Ascending aorta (tissue), 2 donors: Measurements from ENCODE around the gene CCNB1IP1. TPM values are rescaled to one million over a fixed set of nuclear protein-coding genes. Genes with fewer than 3 reads are reported as not detected.
A peak's percentile ranks its signal among the peaks of the same experiment; 100 is the strongest.

ENCODE experiments used
- DNase-seq, 2 donors: peaks; one replicate each; pipeline ENCODE4 v3.0.0-alpha.2; 2019; ENCODE audit warnings: low spot score in 2 of 2
- H3K27ac ChIP-seq, 2 donors: fragments of 200-600 bp; sonication (generic); one replicate each; pipeline ENCODE4 v1.5.1; 2016 to 2017; ENCODE audit warnings: mild to moderate bottlenecking in 1 of 2
- H3K27me3 ChIP-seq: fragments of 200-600 bp; sonication (generic); one replicate; pipeline ENCODE4 v1.5.1; 2017
- H3K36me3 ChIP-seq, 2 donors: fragments of 200-600 bp; sonication (generic); one replicate each; pipeline ENCODE4 v1.5.1; 2016
- H3K4me1 ChIP-seq, 2 donors: fragments of 200-600 bp; sonication (generic); one replicate each; pipeline ENCODE4 v1.5.1; 2016 to 2017; ENCODE audit warnings: mild to moderate bottlenecking in 1 of 2
- H3K4me3 ChIP-seq, 2 donors: fragments of 200-600 bp; sonication (generic); one replicate each; pipeline ENCODE4 v1.5.1; 2016 to 2017; ENCODE audit warnings: mild to moderate bottlenecking in 1 of 2
- H3K9me3 ChIP-seq, 2 donors: fragments of 200-600 bp; sonication (generic); one replicate each; pipeline ENCODE4 v1.5.1; 2016
- intact Hi-C: fragments of 100-400 bp; cut with DNase I; formaldehyde crosslinking; loops from one replicate; pipeline ENCODE4 v1.15.1; 2023
- total RNA-seq: library from RNA; depleted of rRNA; stranded (reverse); fragments of >200 nt; gene quantifications from one replicate; pipeline ENCODE4 v1.1.0, GENCODE V29; 2016
- TF ChIP-seq, protein P1 (sequence below), 3 experiments: fragments of 200-600 bp in 2 of 3; fragments of 450-650 bp in 1 of 3; sonication (generic) in 2 of 3; IDR thresholded peaks; one replicate each; pipeline ENCODE4 v1.5.1; 2016 to 2019; ENCODE audit warnings: antibody characterized with exemption in 3 of 3, mild to moderate bottlenecking in 1 of 3, moderate library complexity in 1 of 3

The CCNB1IP1 gene, protein sequence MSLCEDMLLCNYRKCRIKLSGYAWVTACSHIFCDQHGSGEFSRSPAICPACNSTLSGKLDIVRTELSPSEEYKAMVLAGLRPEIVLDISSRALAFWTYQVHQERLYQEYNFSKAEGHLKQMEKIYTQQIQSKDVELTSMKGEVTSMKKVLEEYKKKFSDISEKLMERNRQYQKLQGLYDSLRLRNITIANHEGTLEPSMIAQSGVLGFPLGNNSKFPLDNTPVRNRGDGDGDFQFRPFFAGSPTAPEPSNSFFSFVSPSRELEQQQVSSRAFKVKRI
- 12.6 TPM for total RNA-seq

DNA sequence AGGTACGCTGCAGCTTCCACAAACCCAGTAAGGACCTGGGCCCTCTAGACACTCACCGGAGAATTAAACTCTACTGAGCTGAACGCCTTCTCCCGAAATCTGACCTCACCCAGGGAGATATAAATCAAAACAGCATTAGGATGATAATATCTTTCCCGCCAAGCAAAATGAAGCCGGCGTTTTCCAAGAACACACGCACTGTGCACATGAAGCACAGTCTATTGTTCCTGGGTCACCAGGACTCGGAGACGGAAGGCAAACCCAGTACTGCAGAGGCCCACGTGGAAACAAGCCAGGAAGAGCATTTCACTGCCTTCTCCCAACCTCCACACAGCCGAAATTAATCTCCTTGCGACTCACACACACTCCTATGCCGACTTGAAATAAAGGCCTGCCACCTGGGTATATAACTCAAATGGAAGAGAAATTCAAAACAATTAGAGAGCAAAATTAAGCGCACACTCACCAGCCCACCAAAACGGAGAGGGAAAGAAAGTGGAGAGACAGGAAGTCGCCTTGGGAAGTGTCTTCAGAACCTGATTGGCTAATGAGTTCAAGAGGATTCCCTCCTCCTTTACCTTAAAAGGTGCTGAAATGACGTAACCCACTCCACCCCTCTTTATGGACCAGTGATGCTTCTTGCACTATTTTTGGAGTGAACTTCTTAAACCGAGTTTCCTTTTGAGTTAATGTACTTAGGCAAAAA, at the start of gene CCNB1IP1:
TSS of gene CCNB1IP1 (minus strand) at position 492 of the 706 bp plus-strand sequence. CDS start 16,756 bp downstream, outside the sequence.
- no peaks in the 10 kb centered on the region for H3K9me3 ChIP-seq
- no peaks in the 10 kb centered on the region for H3K27me3 ChIP-seq
- peak within 1 kb of the TSS; percentile 69 to 81 for H3K4me3 ChIP-seq
- intact Hi-C loops: loop anchor here (1.0 to 5.0 kb wide), 2 partner anchors 10 to 654 kb away; partner anchors contain the start of genes METTL17 and PARP2
- peaks cover 0 to 15% of the 10 kb centered on the region in 2 donors for H3K36me3 ChIP-seq
- TF ChIP-seq, protein P1, sequence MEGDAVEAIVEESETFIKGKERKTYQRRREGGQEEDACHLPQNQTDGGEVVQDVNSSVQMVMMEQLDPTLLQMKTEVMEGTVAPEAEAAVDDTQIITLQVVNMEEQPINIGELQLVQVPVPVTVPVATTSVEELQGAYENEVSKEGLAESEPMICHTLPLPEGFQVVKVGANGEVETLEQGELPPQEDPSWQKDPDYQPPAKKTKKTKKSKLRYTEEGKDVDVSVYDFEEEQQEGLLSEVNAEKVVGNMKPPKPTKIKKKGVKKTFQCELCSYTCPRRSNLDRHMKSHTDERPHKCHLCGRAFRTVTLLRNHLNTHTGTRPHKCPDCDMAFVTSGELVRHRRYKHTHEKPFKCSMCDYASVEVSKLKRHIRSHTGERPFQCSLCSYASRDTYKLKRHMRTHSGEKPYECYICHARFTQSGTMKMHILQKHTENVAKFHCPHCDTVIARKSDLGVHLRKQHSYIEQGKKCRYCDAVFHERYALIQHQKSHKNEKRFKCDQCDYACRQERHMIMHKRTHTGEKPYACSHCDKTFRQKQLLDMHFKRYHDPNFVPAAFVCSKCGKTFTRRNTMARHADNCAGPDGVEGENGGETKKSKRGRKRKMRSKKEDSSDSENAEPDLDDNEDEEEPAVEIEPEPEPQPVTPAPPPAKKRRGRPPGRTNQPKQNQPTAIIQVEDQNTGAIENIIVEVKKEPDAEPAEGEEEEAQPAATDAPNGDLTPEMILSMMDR (IDR thresholded peaks at IDR 0.05): no peak
- DNase-seq: peak; percentile 21 to 84
- H3K27ac ChIP-seq: peak within 1 kb of the TSS; percentile 87 to 94
- peaks cover 0 to 11% of the 10 kb centered on the region in 2 donors for H3K4me1 ChIP-seq

DNA sequence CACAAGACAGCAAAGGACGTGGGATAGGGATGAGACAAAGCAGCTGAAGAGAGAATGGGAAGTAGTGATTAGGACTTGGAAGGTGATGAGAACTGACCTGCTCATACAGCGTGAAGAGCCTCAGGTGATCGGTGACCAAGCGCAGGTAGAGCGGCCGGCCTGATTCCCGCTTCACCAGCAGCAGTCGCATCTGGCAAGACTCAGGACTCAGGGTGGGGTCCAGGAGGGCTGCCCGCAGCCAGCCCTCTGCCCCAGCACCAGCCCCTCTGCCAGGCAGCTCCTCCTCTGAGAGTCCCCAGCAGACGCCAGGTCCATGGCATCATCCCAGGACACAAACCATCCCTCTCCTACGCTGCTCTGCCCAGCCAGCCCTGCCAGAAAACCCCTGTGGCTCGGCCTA, 49.4 kb upstream of the CCNB1IP1 start:
- H3K4me1 ChIP-seq: no peaks in the 10 kb centered on the region
- H3K27me3 ChIP-seq: no peaks in the 10 kb centered on the region
- peak in 1 of 2 donors; percentile 24 for DNase-seq
- H3K27ac ChIP-seq: no peak overlapping the region
- TF ChIP-seq, protein P1 (IDR thresholded peaks at IDR 0.05): no peak
- H3K4me3 ChIP-seq: no peak overlapping the region
- H3K36me3 ChIP-seq: peaks cover 96 to 97% of the 10 kb centered on the region in 2 donors
- H3K9me3 ChIP-seq: no peaks in the 10 kb centered on the region
- intact Hi-C loops: no loop called here

DNA sequence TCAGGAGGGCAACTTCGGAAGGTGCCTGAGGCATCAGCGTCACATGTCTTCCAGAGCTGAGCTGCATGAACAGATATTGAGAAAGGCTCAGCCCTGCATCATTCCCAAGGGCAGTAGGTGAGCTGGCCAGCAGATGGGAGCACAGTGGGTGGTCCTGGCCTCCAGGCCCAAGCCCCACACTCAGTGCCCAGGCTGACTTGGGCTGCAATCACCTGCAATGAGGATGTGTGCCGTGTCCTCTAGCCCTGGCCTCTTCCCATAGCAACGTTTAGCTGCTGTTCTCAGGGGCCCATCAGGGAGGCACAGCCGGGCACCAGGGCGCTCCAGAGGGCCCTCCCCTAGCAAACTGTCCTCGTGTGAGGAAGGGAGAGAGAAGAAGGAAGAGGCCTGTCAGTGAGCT, 48.3 kb upstream of the CCNB1IP1 start:
- Histone ChIP-seq H3K9me3 (no peaks in the 10 kb centered on the region), H3K4me3 (no peak overlapping the region), H3K27me3 (no peaks in the 10 kb centered on the region), H3K27ac (no peak overlapping the region), H3K4me1 (no peaks in the 10 kb centered on the region), H3K36me3 (peaks cover 100% of the 10 kb centered on the region in 2 donors)
- TF ChIP-seq, protein P1 (IDR thresholded peaks at IDR 0.05): no peak
- intact Hi-C loops: no loop called here
- no peak for DNase-seq

DNA sequence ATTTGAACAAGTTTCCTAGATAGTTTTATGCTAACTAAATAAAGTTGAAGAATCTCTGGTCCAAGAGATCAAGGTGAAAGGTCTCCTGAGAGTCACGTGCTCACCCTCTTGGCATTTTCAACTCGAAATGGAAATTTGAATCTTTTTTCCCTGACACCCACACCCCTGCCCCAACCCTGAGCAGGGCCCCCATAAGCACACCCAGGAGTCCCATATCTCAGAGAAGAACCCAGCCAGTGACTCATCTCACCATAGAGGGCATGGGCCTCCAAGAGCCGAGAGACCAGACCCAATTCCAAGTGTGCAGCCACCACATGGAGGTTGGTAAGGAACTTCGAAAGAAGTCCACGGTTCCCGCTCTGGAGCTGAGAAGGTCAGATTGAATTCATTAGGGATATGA, 47.6 kb upstream of the CCNB1IP1 start:
- TF ChIP-seq, protein P1 (IDR thresholded peaks at IDR 0.05): no peak
- no peak overlapping the region for H3K4me3 ChIP-seq
- H3K27me3 ChIP-seq: no peaks in the 10 kb centered on the region
- no peaks in the 10 kb centered on the region for H3K4me1 ChIP-seq
- peaks cover 100% of the 10 kb centered on the region in 2 donors for H3K36me3 ChIP-seq
- no peak for DNase-seq
- H3K27ac ChIP-seq: no peak overlapping the region
- no peaks in the 10 kb centered on the region for H3K9me3 ChIP-seq
- intact Hi-C loops: no loop called here

DNA sequence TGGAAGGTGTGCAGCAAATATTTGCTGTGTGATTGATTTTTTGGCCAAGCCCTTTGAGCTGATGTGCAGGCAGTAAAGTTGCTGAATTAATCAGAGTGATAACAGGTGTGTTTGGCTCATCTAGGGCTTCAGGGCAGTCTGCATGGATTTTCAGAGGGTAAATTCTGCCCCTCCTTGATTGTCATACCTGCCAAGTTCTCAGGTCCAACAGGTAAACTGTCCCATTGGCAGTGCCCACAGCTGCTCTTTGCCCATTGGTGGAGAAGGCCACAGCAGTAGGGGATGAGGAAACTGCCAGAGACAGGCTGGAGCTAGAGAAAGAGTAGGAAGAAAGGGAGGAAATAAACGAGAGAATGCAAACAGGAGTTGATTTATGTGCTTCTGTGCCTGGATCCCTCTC, 46.7 kb upstream of the CCNB1IP1 start:
- H3K36me3 ChIP-seq: peaks cover 99 to 100% of the 10 kb centered on the region in 2 donors
- H3K4me1 ChIP-seq: no peaks in the 10 kb centered on the region
- no peak overlapping the region for H3K27ac ChIP-seq
- no peak for DNase-seq
- H3K9me3 ChIP-seq: no peaks in the 10 kb centered on the region
- no peaks in the 10 kb centered on the region for H3K27me3 ChIP-seq
- TF ChIP-seq, protein P1 (IDR thresholded peaks at IDR 0.05): no peak
- H3K4me3 ChIP-seq: no peak overlapping the region
- intact Hi-C loops: no loop called here
